Stimulated activated CD8-positive, alpha-beta memory T cell treated with anti-CD3 and anti-CD28 coated beads, Interleukin-2, amount 100 ng/mL, for 48 hours (primary cell): ENCODE measurements around the gene NXN.
"Not testable (repeated sequence)": the region's sequence is repeated elsewhere in the genome, so short reads cannot be mapped to it uniquely, and the experiment has no call there.

Experiments used
- DNase-seq, 2 donors: peaks; one replicate each; pipeline ENCODE4 v3.0.0-alpha.2; 2020; ENCODE audit warnings: low read depth in 2 of 2

Gene NXN

DNA sequence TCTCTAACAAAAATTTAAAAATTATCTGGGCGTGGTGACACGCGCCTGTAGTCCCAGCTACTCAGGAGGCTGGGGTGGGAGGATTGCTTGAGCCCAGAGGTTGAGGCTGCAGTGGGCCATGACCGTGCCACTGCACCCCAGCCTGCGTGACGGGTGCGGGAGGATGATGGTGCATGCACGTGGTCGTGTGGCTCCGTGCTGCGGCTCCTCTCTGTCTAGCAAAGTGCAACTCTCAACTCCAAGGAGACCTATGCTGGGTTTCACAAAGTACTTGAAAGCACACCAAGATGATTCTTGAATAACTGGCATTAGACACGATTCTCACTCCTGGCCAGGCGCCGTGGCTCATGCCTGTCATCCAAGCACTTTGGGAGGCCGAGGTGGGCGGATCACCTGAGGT lies 25.8 kb downstream of the NXN start:
- no peak for DNase-seq

DNA sequence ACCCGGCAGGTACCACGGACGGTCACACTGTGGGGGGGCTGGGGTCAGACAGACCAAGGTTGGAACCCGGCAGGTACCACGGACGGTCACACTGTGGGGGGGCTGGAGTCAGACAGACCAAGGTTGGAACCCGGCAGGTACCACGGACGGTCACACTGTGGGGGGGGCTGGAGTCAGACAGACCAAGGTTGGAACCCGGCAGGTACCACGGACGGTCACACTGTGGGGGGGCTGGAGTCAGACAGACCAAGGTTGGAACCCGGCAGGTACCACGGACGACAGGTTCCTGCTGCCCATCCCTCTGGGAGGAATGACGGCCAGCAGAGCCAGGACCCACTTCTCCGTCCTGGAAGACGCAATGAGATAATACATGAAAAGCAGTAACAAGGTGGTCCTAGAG lies 27.0 kb downstream of the NXN start:
- DNase-seq, result not testable (repeated sequence)

DNA sequence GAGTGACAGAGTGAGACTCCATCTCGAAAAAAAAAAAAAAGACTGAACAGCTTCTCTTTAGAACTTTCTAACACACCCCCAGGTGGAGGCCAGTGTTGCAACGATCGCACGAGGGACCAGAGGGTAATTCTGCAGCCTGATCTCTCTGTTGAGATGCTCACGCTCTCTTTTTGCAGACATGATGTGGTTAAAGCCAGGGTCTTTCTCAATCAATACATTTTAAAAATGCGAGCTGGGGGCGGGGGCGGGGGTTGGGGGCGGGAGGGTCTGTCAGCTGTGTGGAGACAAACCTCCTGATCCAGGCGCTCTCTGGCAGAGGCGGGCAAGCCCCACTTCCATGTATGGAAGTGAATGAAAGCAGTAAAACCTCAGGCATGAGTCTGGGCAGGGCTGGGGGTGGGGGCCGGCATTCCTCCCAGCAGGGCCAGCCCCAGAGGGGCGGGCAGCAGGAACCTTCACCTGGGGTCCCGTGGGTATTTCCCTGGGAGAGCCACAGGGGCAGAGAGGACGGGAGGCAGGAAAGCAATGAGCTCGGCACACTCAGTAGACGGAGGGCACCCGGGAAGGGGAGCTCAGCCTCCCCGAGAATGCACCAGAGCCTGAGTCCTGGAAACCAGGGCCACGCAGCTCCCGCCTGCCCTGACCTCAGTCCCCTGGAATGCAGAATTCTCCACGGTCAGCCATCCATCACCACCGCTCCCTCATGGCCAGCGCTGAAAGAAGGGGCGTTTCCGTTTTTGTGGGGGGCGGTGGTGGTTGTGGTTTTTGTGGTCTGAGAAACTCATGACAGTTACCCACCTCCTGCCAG lies 28.0 kb downstream of the NXN start:
- no peak for DNase-seq

DNA sequence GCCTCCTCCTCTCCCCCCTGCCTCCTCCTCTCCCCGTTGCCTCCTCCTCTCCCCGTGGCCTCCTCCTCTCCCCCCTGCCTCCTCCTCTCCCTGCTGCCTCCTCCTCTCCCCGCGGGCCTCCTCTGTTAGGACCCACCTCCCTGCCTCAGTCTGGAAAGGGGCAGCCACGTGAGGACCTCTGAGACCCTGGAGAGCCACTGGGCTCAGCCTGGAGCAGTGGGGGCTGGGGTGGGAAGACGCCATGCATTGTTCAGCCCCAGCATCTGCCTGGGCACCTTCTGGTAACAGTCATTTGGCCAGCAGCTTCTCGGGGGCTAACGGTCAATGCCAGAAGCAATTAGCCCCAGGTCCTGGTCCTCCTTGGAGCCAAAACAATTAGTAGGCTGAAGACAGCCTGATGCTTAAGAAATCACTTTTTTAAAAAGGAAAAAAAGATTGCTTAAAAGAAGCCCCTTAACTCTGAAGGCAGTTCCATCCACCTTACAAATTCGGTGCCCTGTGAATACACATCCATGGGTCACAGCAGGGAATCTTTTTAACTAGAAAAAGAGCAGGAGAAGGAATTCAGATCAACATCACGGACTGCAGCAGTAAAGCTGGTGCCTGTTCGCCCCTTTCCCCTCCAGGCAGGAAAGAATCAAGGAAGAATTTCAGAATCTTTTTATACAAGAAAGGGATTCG lies 29.8 kb downstream of the NXN start:
- no peak for DNase-seq

DNA sequence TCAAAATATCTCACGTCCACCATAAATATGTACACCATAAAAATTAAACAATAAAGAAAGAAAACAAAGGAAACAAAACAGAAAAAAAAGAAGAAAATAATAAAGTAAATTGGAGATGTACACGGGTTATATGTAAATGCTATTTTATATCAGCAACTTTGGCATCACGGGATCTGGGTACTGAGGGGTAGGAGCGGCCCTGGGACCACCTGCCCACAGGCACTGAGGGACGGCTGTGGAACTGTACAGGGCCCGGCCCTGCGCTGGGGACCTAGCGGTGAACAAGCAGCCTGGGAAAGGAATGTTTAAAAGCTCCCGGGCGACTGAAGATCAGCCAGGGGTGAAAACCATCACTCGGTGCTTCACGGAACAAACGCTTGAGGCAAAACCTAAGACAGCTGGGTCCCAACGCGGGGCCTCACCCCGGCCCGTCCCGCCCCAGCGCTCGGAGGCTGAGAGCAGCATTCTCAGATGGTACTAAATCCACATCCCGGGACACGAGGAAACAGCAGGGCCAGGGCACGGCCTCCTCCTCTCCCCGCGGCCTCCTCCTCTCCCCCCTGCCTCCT lies 31.2 kb downstream of the NXN start:
- no peak for DNase-seq

- no peak for DNase-seq
Observed at GRCh38 chr17:946510-947236, 32.9 kb downstream of the NXN start.

DNA sequence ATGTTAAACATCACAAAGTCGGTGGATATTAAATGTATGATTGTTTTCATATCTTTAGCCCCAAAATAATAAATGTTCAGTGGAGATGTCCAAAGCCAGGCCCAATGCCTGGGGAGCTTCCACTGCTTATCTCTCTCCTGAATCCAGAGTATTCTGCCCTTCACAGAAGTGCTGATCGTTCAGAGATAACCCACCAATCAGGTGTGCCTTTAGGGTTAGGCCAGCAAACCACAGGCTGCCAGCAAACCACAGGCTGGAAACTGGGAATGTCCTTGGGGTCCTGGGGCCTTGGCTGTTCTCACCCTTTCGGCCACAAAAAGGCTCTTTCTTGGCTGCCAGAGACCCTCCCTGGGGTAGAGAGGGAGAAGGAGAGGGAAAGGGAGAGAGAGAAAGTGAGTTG lies 33.9 kb downstream of the NXN start:
- no peak for DNase-seq

DNA sequence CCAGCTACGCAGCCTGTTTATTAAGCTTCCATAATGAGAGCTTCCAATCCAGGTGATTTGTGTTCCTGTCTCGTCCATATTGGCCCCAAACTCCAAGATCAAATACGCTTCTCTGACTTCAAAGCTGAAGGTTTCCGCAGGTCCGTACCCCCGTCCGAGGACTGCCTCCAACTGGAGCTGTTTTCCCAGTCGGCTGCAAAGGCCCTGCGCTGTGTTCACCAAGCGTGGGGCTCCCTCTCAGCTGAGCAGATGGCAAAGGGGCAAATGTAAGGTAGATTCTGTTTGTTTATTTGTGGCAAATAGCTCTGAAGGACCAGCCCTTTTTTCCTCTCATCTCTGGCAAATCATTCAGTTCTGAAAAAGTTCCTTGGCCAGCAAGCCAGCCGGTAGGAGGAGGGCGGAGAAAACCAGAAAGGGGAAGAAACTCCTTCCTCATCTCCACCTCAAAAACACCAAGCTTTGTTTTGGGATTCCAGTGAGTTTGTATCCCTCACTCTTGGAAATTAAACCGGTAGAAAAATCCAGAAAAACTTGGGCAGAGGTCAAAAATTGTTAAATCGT lies 35.2 kb downstream of the NXN start:
- no peak for DNase-seq

DNA sequence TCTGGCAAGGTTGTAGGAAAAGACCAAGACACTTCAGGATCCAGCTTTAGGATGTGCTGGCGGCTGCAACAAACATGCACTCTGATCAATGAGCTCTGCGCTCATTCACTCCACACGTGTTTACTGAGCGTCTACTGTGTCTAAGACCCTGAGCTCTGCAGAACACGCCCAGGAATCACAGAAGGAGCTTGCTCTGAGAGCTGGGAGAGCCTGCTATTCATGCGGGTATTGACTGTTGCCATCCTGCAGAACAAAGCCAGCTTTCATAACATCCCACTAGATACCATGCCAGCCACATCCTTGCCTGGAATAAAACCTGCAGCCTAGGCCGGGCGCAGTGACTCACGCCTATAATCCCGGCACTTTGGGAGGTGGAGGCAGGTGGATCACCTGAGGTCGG lies 44.1 kb downstream of the NXN start:
- DNase-seq, result no peak

DNA sequence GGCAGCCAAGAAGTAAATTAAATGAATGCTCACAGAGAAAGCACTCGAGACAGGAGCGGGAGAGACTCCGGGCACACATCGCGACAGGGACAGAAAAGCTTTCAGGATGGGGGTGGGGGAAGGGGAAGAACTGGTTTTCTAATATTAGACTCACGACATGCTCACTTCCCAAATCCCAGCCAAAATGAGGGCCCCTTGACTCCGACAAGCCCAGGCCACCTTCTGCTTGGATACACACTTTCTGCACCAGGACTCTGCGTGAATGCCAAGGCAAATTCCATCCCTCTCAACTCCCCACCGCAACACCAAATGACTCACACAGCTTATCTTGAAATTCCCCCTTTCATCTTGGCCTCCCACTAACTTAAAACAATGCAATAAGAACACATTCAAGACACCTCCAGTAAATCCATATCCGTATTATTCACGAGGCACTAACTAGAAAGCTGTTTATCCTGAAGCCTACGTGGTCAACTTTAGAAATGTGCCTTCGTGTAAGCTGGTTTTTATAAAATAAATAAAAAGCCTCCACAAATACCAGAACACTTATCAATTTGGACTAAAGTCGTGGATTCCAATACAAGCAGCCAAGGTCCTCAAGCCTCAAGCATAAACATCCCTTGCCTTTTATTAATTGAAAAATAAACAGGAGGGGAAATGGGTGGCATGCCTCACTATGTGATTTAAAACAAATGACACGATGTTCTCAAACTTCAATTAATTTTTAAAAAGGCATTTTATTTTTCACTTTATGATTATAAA lies 46.1 kb downstream of the NXN start:
- no peak for DNase-seq

DNA sequence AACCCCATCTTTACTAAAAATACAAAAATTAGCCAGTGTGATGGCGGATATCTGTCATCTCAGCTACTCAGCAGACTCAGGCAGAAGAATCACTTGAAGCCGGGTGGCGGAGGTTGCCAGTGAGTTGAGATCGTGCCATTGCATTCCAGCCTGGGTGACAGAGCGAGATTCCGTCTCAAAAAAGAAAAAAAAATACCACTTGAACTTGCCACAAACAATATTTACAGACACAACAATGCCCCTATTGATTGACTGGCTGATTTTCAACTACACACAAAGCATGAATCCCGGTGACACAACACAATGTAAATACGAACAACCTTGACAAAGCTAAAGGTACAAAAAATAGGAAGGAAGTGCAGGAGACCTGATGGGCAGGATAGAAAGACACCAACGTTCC lies 49.3 kb downstream of the NXN start:
- no peak for DNase-seq

- DNase-seq, result no peak
Observed at GRCh38 chr17:929586-929985, 50.0 kb downstream of the NXN start.

DNA sequence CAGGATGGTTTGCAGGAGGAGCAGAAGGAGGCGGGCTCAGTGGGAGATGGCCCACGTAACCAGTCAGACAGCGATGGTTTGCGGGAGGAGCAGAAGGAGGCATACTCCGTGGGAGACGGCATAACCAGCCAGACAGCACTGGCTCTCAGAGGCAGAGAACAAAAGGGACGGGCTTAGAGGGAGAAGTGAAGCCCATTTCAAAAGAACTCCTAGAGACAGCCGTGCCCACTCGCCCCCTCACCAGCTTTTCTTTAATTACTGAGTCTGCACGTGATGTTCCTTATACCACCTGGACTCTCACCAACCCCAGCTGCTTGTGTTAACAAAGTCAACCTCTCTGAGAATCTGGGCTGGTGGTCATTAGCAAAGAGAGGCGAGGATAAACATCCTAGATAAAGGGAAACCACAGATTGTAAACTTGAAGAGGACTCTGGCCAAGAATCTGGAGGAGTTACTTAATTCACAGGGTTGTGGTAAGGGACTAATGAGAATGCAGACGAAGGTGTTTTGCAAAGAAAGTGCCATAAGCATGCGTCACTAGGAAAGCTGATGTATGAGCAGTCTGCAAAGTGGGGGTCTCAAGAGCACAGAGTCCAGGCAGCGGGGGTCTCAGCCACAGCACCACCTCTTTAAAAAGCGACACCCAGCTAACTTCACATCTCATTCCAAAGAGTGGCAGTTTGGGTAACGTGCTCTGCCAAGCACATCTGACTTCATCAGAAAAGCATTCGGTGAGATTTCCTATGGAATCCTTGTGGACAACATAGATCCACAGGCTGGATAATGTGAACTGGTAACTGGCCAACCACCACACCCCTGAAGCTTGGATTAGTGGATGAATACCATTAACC lies 51.7 kb downstream of the NXN start:
- DNase-seq, result no peak

DNA sequence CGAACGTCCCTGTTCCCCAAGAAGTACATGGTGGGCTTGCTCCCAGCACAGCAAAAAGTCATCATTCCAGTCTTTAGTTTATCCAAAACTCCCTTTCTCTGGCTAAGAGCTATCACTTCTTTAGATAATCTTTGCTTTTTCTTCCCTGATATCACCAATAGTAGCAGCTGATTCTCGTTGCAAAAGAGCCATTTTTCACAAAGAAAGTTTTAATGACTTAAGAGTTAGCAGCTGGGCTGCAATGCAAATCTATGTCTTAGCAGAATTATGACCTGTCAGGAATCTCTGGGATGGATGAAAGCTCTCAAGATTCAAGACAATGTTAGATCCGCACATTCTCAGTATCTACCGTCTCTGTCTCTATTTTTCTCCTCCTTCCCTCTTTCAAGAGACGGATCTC lies 53.8 kb downstream of the NXN start:
- no peak for DNase-seq

DNA sequence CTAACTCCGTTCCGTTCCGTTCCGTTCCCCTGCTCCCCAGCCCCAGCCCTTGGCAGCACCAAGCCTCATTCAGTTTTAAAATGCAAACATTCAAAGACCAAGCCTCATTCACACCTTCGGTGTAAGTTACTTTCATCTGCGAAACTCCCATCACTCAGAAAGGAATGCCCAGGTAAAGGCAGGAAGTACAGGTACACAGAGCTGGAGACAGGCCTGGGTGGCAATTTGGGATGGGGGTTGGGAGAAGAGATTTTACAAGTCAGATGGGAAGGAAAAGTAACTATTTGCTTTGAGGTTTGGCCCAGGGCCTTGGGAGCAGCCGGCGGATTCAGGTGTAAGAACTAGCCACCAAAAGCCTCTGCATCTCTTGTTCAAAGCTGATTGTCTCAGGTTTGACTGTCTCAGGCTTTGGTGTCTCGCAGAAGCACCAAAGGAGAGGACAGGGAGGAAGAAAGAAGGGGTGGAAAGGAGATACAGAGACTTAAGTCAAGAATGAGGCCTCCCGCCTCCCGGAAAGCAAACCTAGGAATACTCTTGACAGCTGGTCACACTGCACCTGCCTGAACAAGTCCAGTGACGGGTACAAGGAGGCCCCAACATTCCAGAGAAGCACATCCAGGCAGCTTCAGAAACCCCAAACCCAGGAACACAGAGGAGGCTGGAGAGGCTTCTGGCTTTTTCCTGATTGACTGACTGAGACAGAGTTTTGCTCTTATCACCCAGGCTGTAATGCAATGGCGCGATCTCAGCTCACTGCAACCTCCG lies 54.7 kb downstream of the NXN start:
- DNase-seq, result no peak

DNA sequence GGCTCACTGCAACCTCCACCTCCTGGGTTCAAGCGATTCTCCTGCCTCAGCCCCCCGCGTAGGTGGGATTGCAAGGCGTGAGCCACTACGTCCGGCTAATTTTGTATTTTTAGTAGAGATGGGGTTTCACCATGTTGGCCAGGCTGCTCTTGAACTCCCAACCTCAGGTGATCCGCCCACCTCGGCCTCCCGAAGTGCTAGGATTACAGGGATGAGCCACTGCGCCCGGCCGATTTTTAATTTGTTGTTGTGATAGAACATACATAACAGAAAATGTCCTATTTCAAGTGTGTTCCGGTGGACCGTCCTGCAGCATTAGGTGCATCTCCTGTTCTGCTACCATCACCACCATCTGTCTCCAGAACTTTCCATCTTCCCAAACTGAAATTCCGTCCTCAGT lies 55.3 kb downstream of the NXN start:
- DNase-seq, result not testable (repeated sequence)

DNA sequence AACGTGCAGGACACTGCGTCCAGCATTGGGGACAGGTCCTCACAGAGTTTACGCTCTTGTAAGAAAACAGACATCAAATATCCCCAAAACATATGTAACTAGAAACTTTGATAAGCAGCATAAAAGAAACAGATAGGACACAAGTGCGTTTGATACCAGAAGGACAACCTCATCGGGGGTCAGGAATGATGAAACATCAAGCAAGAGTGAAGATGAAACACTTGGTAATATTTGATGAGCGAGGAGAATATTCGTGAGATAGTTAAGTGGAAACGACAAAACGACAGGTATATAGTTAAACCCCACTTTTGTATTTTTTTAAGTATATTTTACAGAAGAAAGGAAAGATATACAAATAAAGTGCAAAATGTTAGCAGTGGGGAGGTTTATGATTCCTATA lies 55.9 kb downstream of the NXN start:
- no peak for DNase-seq

DNA sequence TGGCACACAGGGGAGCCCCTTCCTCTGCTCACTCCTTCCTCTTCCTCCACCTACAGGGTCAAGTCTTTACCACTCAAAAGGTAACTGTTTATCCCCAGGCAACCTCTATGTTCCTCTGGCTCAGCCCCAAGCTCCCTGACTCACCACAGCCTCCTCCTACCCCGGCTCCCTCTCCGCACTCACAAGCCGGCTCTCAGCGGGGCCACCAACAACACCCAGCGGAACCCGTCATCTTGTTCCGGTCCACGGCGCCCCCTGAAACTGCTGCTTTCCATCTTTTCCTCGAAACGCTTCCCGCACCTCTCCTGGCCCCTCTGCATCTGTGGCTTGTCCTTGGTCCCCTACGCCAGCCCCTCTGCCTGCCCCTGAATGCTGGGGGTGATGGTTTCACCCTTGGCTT lies 58.4 kb downstream of the NXN start:
- no peak for DNase-seq

DNA sequence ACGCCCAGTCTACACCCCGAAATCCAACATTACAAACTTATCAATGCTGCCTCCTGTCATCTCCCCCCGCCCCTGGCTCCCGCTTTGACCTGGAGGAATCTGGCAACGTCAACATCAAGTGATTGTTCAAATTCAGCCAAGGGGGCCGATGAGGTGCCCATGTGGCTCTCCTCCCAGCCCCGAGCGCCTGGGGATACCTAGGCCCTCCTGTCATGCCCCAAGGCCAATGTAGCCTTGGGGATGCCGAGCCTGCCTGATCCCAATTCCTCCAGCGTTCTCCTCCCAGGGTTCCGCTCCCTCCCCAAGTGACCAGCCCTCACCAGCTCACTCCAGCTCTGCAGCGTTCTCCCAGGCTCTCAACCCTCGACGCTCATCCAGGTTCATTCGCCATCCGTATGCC lies 59.4 kb downstream of the NXN start:
- no peak for DNase-seq
